Forelimb muscle (tissue), 1 donor: ENCODE results near the gene DMTF1. TPM values are rescaled to one million over a fixed set of nuclear protein-coding genes. Genes with fewer than 3 reads are reported as not detected.

Source experiments
- DNase-seq: peaks from one replicate; pipeline ENCODE4 v3.0.0-alpha.2; 2013; ENCODE audit warnings: low read depth
- polyA plus RNA-seq: library from polyadenylated mRNA; unstranded; fragments of 120-200 nt; gene quantifications from one replicate; pipeline ENCODE4 v1.2.1, GENCODE V29; 2013; ENCODE audit not compliant: insufficient read length

Gene DMTF1
- polyA plus RNA-seq, 1 donor, result 98.3 TPM

GRCh38 chr7:87146740-87147386 is 5.4 kb upstream of the DMTF1 start:
- DNase-seq, result no peak

- no peak for DNase-seq
Measured at GRCh38 chr7:87147500-87147899, 4.8 kb upstream of the DMTF1 start.

- DNase-seq, result no peak
Measured at GRCh38 chr7:87148332-87148955, 3.8 kb upstream of the DMTF1 start.

GRCh38 chr7:87151002-87151728 is 1.1 kb upstream of the DMTF1 start:
- DNase-seq, result no peak

- no peak for DNase-seq
Measured at GRCh38 chr7:87151729-87152111, 533 bp upstream of the DMTF1 start.

- no peak for DNase-seq
Measured at GRCh38 chr7:87152897-87153641, 816 bp downstream of the DMTF1 start.

GRCh38 chr7:87154166-87154565 is 1.9 kb downstream of the DMTF1 start:
- no peak for DNase-seq

GRCh38 chr7:87154569-87154968 is 2.3 kb downstream of the DMTF1 start:
- DNase-seq, result no peak

GRCh38 chr7:87155788-87156187 is 3.5 kb downstream of the DMTF1 start:
- DNase-seq, result no peak

GRCh38 chr7:87156709-87157108 is 4.5 kb downstream of the DMTF1 start:
- no peak for DNase-seq

GRCh38 chr7:87159538-87159937 is 7.3 kb downstream of the DMTF1 start:
- DNase-seq, result no peak

- no peak for DNase-seq
Measured at GRCh38 chr7:87164433-87164832, 12.2 kb downstream of the DMTF1 start.

- no peak for DNase-seq
Measured at GRCh38 chr7:87170828-87171227, 18.6 kb downstream of the DMTF1 start.

- no peak for DNase-seq
Measured at GRCh38 chr7:87171282-87171934, 19.2 kb downstream of the DMTF1 start.

GRCh38 chr7:87173471-87173870 is 21.2 kb downstream of the DMTF1 start:
- DNase-seq, result no peak

- DNase-seq, result no peak
Measured at GRCh38 chr7:87178320-87178719, 26.1 kb downstream of the DMTF1 start.

- no peak for DNase-seq
Measured at GRCh38 chr7:87179180-87179579, 26.9 kb downstream of the DMTF1 start.

- no peak for DNase-seq
Measured at GRCh38 chr7:87187120-87187519, 34.9 kb downstream of the DMTF1 start.

GRCh38 chr7:87188930-87189329 is 36.7 kb downstream of the DMTF1 start:
- DNase-seq, result no peak

GRCh38 chr7:87190783-87191182 is 38.5 kb downstream of the DMTF1 start:
- no peak for DNase-seq

- no peak for DNase-seq
Measured at GRCh38 chr7:87192784-87193487, 40.7 kb downstream of the DMTF1 start.
